Measurements from ENCODE around the gene PROCA1.

Gene PROCA1

GRCh38 chr17:28740406-28741357 lies 29.0 kb upstream of the PROCA1 start:
- Histone ChIP-seq H3K4me3 (ENCODE audit: low read length, poor library complexity, severe bottlenecking) (no peak overlapping the region), H3K27me3 (ENCODE audit: insufficient read depth, low read length, poor library complexity, severe bottlenecking) (no peaks in the 10 kb centered on the region), H3F3A (ENCODE audit: low read depth) (no peaks in the 10 kb centered on the region), H2AFZ (ENCODE audit: low read length) (no peak overlapping the region), H3K4me1 (ENCODE audit: insufficient read depth, low read length, poor library complexity, severe bottlenecking) (peaks cover 25% of the 10 kb centered on the region), H3K9me3 (ENCODE audit: insufficient read depth, low read depth, low read length) (no peaks in the 10 kb centered on the region), H3K79me2 (ENCODE audit: insufficient read depth, low read length) (peaks cover 18% of the 10 kb centered on the region), H3K36me3 (ENCODE audit: insufficient read depth, low read length) (no peaks in the 10 kb centered on the region), H3K9me2 (replicated peaks; ENCODE audit: low read depth, low read length) (no peaks in the 10 kb centered on the region), H3K4me2 (ENCODE audit: low read depth, low read length, poor library complexity, severe bottlenecking) (no peak overlapping the region), H3K9ac (ENCODE audit: low read depth, low read length, poor library complexity, severe bottlenecking) (no peak overlapping the region), H4K20me1 (ENCODE audit: insufficient read depth, low read length, poor library complexity, severe bottlenecking) (peaks cover 6% of the 10 kb centered on the region)
- no peak for TF ChIP-seq CTCF (conservative IDR thresholded peaks at IDR 0.05; ENCODE audit: low read length)
- TF ChIP-seq EZH2phosphoT487 (IDR thresholded peaks at IDR 0.05; ENCODE audit: borderline replicate concordance): no peak

GRCh38 chr17:28738680-28739384 lies 27.1 kb upstream of the PROCA1 start:
- Histone ChIP-seq H3K4me2 (ENCODE audit: low read depth, low read length, poor library complexity, severe bottlenecking) (peak overlapping the region; percentile 2), H2AFZ (ENCODE audit: low read length) (no peak overlapping the region), H3K4me3 (ENCODE audit: low read length, poor library complexity, severe bottlenecking) (no peak overlapping the region), H3F3A (ENCODE audit: low read depth) (no peaks in the 10 kb centered on the region), H3K79me2 (ENCODE audit: insufficient read depth, low read length) (no peaks in the 10 kb centered on the region), H3K27me3 (ENCODE audit: insufficient read depth, low read length, poor library complexity, severe bottlenecking) (no peaks in the 10 kb centered on the region), H3K9ac (ENCODE audit: low read depth, low read length, poor library complexity, severe bottlenecking) (peak overlapping the region; percentile 28), H3K36me3 (ENCODE audit: insufficient read depth, low read length) (no peaks in the 10 kb centered on the region), H4K20me1 (ENCODE audit: insufficient read depth, low read length, poor library complexity, severe bottlenecking) (no peaks in the 10 kb centered on the region), H3K9me2 (replicated peaks; ENCODE audit: low read depth, low read length) (no peaks in the 10 kb centered on the region), H3K9me3 (ENCODE audit: insufficient read depth, low read depth, low read length) (no peaks in the 10 kb centered on the region), H3K4me1 (ENCODE audit: insufficient read depth, low read length, poor library complexity, severe bottlenecking) (peaks cover 19% of the 10 kb centered on the region)
- TF ChIP-seq CTCF (conservative IDR thresholded peaks at IDR 0.05; ENCODE audit: low read length) (no peak), EZH2phosphoT487 (IDR thresholded peaks at IDR 0.05; ENCODE audit: borderline replicate concordance) (no peak)

GRCh38 chr17:28737770-28738679 lies 26.3 kb upstream of the PROCA1 start:
- Histone ChIP-seq H2AFZ (ENCODE audit: low read length) (peak overlapping the region; percentile 7; the same call in 1 of the 2 replicates), H3K4me2 (ENCODE audit: low read depth, low read length, poor library complexity, severe bottlenecking) (peak overlapping the region; percentile 2), H3K9ac (ENCODE audit: low read depth, low read length, poor library complexity, severe bottlenecking) (peak overlapping the region; percentile 28), H3K9me3 (ENCODE audit: insufficient read depth, low read depth, low read length) (no peaks in the 10 kb centered on the region), H3F3A (ENCODE audit: low read depth) (no peaks in the 10 kb centered on the region), H4K20me1 (ENCODE audit: insufficient read depth, low read length, poor library complexity, severe bottlenecking) (no peaks in the 10 kb centered on the region), H3K79me2 (ENCODE audit: insufficient read depth, low read length) (no peaks in the 10 kb centered on the region), H3K4me1 (ENCODE audit: insufficient read depth, low read length, poor library complexity, severe bottlenecking) (peaks cover 12% of the 10 kb centered on the region), H3K27me3 (ENCODE audit: insufficient read depth, low read length, poor library complexity, severe bottlenecking) (no peaks in the 10 kb centered on the region), H3K9me2 (replicated peaks; ENCODE audit: low read depth, low read length) (no peaks in the 10 kb centered on the region), H3K36me3 (ENCODE audit: insufficient read depth, low read length) (no peaks in the 10 kb centered on the region), H3K4me3 (ENCODE audit: low read length, poor library complexity, severe bottlenecking) (no peak overlapping the region)
- TF ChIP-seq CTCF (conservative IDR thresholded peaks at IDR 0.05; ENCODE audit: low read length): no peak
- TF ChIP-seq EZH2phosphoT487 (IDR thresholded peaks at IDR 0.05; ENCODE audit: borderline replicate concordance): no peak

Measured in Loucy (cell line).